ENCODE measurements around the gene VPS37D.
A peak's percentile ranks its signal among the peaks of the same experiment; 100 is the strongest.
"Not testable (repeated sequence)": the region's sequence is repeated elsewhere in the genome, so short reads cannot be mapped to it uniquely, and the experiment has no call there.

VPS37D gene

DNA sequence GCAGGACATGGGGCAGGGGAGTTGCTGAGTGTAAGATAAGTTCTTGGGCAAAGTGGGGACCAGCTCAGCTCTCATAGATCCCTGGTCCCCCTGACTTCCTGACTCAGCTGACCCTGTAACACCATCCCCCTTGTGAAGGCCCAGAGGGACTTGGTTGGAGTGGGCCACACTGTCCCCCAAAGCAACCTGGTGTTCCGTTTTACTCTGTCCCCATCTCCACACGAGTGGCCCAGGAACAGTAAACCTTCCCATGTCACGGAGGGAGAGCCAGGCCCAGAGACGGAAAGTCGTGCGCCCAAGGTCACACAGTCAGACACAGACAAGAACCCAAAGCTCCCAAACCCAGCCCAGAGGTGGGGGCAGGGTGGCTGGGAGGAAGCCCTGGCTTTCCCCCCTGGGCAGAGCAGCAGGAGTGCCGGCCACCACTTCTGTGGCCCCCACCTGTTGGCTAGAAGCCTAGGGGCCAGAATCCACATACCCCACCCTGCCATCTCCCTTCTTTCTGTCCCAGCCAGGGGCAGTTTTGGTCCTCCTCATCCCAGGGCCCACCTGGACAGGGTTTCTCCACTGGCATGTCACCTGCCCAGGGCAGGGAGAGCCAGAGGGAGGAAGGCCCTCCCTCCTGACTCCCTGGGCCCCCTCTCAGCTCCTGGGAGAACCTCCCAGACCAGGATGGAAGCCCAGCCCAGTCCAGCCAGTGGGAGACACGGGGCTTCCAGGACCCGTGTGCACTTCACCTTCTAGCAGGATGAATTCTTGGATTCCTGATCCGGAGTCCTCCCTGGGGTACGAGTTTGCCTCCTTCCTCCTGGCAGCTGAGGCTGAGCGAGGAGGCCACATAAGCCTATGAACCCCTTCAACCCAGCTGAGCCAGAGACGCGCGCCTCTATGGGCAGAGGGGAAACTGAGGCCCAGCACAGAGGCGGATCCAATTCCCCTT is 20.6 kb upstream of the VPS37D start:
- no peak for DNase-seq

DNA sequence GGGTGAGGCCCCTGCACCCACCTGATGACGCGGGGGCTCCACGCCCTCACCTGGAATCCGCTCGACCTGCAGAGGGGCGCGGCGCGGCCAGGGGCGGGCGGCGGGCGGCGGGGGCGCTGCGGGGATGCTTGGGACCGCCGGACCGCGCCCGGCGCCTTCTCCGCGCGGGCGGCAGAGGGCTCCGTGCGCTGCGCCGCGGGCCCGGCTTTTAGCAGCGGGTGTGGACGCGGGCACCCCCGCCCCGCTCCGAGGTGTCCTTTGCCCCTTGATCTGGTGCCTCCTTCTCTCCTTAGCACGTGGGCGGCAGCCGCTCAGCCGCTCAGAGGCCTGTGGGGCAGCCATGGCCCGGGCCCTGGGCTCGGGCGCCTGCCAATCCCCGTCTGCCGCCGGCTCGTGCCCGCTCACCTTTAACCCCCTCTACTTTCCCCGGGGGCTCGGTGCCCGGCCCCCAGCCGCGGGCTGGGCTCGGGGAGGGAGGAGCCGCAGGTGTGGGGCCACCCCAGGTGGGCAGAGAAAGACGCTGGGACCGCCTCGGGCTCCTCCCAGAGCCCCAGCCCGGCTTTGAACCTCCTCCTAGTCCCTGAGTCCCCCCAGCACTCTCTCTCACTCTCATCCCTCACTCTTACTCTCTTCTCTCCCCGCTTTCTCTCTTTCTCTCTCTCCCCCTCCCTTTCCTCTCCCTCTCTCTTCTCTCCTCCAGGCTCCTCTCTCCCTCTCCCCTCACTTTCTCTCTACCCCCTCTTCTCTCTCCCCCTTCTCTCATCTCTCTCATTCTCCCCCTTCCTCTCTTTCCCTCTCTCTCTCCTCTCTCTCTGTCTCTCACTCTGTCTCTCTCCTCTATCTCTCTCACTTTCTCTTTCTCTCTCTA is 19.7 kb upstream of the VPS37D start:
- DNase-seq, result no peak

- DNase-seq, result no peak
Measured at GRCh38 chr7:73648593-73649332, 18.9 kb upstream of the VPS37D start.

GRCh38 chr7:73649576-73649975 is 18.1 kb upstream of the VPS37D start:
- DNase-seq, result no peak

DNA sequence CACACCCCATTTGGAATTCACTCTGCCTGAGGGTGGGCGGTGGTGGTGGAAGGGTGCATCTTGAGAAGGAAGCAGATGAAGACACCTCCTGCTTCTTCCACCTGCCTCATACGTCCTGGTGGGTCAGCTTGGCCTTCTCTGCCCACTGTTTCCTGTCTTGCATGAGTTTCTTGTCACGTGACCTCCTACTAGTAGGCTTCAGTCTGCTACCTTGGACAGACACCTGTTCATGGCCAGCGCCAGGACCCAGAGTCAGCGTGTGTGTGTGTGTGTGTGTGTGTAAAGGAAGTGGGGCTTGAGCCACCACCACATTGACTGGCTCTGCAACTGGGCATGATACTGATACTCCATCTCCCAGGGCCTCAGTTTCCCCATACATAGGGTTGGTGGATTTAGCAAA is 17.1 kb upstream of the VPS37D start:
- DNase-seq, result no peak

GRCh38 chr7:73652541-73652949 is 15.1 kb upstream of the VPS37D start:
- DNase-seq, result no peak

DNA sequence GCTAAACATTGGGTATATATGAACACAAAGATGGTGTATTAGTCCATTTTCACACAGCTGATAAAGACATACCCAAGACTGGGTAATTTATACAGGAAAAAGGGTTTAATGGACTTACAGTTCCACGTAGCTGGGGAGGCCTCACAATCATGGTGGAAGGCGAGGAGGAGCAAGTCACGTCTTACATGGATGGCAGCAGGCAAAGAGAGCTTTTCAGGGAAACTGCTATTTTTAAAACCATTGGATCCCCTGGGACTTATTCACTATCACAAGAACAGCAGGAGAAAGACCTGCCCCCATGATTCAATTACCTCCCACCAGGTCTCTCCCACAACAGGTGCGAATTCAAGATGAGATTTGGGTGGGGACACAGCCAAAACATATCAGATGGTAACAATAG is 12.3 kb upstream of the VPS37D start:
- DNase-seq, result not testable (repeated sequence)

DNA sequence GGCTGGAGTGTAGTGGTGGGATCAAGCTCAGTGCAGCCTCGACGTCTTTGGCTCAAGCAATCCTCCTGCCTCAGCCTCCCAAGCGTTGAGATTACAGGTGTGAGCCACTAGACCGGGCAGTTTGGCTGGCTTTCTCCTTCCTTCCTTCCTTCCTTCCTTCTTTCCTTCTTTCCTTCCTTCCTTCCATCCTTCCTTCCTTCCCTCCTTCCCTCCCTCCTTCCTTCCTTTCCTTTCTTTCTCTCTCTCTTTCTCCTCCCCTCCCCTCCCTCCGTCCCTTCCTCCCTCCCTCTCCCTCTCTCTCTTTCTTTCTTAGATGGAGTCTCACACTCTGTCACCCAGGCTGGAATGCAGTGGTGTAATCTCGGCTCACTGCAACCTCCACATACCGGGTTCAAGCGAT is 7.6 kb upstream of the VPS37D start:
- no peak for DNase-seq

DNA sequence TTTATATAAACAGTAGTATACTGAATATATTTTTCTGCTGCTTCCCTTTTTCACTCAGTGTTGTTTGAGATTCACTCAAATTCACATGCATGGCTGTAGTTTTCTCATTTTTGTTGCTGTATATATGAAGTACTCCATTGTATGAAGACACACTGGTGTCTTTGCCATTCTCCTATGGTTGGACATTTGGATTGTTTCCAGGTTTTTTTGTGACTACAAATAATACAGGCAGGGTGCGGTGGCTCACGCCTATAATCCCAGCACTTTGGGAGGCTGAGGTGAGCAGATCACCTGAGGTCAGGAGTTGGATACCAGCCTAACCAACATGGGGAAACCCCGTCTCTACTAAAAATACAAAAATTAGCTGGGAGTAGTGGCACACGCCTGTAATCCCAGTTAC is 7.0 kb upstream of the VPS37D start:
- DNase-seq, result not testable (repeated sequence)

GRCh38 chr7:73663033-73663432 is 4.6 kb upstream of the VPS37D start:
- DNase-seq, result no peak

GRCh38 chr7:73668103-73668885 is 663 bp downstream of the VPS37D start:
- peak; percentile 17 for DNase-seq

GRCh38 chr7:73668886-73669230 is 1.2 kb downstream of the VPS37D start:
- DNase-seq, result no peak

GRCh38 chr7:73669288-73669701 is 1.7 kb downstream of the VPS37D start:
- DNase-seq, result no peak

DNA sequence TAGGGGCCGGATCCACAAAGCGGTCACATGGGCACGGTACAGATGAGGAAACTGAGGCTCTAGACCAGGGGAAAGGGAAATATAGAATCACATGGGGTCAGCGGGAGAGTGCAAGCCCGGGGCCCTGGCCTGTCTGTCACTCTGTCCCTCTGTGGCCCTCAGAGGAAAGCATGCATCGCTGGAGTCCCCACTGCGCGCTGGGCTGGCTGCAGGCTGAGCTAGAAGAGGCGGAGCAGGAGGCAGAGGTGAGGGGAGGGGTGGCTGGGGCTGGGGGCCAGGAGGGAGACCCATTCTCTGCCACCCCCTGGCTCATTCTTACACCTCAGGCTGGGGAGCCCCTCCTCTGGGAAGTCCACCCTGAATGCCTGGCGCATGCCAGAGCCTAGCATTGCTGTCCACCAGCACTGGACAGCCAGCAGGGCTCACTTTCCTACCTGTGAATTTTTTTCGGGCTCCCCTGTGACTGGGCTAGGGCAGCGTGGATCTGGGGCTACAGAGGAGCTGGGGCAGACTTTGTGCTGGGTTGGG is 2.3 kb downstream of the VPS37D start:
- no peak for DNase-seq

GRCh38 chr7:73671322-73671661 is 3.7 kb downstream of the VPS37D start:
- DNase-seq, result no peak

DNA sequence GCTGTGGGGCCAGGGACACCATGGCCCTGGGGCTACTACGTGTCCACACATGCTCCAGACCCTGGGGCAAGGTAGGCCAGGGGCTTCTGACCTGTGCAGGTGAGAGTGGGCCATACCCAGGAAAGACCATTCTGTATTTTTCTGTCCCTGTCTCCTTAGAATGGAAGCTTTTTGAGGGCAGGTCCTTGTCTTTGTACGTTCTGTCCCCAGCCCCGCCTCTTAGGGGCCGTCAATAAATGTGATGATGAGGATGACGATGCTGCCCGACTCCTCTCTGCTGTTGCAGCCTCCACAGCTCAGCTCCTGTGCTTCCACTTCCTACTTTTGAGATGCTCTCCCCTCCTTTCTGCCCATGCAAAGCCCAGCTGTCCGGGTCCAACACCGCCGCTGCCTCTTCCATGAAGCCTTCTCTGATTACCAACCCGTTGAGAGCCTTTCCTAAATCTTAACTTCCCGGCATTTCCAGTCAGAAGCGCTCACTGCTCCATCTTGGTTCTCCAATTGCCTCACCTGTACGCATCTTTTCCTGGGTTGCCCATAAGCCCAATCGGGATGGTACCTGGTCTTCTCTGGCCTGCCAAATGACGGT is 4.3 kb downstream of the VPS37D start:
- no peak for DNase-seq

DNA sequence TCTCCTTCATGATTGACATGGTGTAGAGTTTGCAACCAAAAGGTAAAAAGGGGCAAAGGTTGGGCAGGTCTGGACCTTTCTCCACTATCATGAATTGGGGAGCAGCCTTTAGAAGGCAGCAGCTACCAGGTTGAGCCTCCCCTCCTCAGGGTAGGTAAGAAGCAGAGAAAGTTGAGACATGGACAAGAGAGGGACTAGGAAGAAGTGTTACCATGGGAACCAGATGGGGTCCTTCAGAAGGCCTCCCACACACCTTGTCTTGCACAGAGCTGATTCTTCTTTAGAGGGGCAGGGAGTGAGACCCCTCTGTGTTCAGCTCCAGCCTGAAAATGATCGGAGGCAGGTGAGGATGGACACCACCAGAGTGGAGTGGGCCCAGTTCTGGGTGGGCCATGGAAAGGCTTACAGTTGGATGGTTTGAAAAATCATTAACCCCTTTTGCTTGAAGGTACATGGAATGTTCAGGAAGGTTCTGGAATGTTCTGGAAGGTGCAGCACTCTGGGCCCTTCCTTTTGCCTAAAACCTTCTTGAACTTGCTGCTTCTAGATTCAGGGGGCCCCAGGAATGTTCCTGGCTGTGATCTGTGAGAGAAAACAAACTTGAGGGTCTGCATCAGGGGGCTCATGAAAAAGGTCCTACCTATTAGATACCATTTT is 7.0 kb downstream of the VPS37D start:
- DNase-seq, result no peak

DNA sequence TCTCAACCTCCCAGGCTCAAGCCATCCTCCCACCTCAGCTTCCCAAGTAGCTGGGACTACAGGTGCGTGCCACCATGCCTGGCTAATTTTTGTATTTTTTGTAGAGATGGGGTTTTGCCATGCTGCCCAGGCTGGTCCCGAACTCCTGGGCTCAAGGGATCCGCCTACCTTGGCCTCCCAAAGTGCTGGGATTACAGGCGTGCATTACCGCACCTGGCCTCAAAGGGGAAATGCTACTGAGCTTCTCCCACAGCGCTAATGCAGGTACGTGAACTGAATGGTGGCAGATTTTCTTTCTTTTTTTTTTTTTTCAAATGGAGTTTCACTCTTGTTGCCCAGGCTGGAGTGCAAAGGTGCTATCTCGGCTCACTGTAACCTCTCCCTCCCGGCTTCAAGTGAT is 8.4 kb downstream of the VPS37D start:
- DNase-seq, result not testable (repeated sequence)

DNA sequence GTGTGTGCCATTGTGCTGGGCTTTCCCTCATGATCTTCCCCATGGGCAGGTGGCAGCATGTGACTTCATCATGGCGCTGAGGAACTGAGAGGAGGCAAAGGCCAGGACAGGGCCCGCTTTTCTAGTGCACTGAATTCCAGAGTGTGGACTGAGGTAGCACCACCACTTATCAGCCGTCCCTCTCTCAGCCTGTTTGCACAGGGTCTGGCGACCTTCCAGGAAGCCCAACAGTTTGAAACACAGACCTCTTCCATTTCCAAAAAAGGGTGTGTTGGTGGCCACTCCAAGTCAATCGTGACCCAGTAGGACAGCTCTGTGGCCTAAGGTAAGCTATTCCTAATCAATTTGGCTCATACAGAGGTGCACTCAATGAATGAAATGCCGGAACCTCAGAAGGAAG is 11.2 kb downstream of the VPS37D start:
- DNase-seq, result no peak

DNA sequence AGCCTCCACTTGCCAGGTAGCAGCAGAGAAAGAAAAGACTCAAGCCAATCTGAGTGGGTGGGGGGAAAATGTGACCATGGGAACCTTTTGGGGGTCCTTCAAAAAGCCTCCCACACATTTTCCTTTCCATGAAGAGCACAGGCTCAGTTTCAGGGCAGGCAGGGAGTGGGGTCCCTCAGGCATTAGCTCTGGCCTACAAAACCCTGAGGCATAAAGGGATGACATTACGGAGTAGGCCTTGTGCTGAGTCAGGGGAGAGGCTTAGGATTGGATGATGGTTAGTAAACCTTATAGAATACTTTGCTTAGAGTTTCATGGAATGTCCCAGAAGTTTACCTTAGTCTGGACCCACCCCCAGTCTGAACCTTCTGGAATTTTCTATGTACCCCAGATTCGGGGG is 12.1 kb downstream of the VPS37D start:
- no peak for DNase-seq

DNA sequence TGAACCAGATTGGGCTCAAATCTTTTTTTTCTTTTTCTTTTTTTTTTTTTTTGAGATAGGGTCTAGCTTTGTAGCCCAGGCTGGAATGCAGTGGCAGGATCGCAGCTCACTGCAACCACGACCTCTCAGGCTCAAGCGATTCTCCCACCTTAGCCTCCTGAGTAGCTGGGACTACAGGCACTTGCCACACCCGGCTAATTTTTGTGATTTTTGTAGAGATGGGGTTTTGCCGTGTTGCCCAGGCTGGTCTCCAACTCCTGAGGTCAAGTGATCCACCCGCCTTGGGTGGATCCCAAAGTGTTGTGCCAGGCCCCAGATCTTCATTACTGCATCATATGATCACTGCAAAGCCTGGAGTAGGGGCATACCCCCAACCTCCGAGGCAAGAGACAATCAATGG is 12.9 kb downstream of the VPS37D start:
- DNase-seq, result no peak

Measured in fibroblast of skin of scalp (primary cell).